GM15510 (cell line): ENCODE measurements around the gene VWA1.
A peak's percentile ranks its signal among the peaks of the same experiment; 100 is the strongest.

ENCODE experiments used
- POLR2A ChIP-seq: IDR thresholded peaks from 3 replicates; pipeline ENCODE4 v1.6.1; 2011; ENCODE audit warnings: borderline replicate concordance; ENCODE audit not compliant: insufficient read length; ENCODE audit errors: extremely low read depth

VWA1 gene

DNA sequence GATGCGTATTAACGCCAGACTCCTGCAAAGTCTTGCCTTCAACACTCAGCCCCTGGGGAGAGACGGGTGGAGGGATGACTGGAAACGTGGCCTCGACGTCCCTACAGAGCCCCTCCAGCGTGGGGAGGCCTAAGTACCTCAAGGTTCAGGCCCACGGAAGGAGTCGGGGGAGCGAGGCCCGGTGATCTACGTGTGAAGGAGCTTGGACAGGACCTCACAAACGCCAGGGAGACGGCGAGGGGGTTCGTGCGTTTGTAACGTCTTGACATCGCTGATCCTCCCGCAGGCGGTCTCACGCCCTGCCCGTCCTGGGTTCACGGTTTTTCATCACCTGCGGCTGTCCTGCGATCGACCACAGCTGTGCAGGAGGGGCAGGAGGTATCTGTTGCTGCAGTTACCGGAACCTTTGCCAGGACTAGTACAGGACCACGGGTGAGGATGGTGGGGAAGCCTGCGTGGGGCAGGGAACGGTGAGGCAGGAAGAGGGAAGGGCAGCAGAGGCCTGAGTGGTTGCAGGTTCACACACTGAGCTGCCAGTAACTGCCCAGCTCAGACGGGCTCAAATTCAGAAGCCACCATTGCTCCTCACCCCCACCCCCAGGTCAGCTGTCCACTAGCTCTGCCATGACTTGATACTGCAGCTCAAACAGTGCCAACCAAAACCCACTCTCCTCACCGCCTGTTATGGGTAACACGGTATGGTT lies 35.5 kb upstream of the VWA1 start:
- no peak for TF ChIP-seq POLR2A

DNA sequence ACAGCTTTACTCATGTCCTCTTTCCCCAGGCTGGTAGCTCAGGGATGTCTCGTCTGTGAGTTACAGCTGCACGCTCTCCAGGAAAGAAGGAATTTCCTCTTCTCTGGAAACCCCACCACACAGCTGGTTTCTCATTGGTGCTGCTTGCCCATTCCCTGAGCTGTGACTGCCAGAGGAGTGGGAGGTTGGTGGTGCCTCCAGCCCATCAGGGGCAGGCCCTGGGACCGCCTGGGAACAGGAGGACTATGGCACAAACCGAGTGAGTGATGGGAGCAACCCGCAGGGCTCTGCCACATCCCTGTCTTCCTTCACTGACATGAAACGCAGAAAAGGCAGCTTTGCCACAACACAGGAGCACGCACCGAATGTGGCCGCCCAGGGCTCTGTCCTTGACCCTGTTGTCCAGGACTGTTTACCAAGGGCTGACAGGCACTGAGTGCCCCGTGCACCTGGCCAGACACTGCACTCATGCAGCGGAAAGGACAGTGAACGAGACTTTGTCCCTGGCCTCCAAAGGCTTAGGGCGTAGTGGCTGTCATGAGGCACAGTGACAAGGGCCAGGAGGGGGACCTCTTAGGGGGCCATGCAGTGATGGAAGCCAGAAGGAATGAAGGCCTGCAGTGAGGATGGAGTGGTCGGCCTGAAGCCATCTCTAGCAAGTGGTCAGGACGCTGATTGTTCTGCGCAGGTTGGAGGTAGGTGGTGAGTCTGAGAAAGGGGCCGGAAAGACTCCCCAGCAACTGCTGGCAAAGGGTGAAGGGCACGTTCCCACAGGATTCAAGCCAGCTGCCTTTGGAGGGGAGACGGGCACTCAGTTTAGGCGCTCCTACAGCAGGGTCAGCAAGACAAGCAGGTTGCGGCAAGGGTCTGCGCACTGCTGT lies 34.7 kb upstream of the VWA1 start:
- TF ChIP-seq POLR2A: no peak

DNA sequence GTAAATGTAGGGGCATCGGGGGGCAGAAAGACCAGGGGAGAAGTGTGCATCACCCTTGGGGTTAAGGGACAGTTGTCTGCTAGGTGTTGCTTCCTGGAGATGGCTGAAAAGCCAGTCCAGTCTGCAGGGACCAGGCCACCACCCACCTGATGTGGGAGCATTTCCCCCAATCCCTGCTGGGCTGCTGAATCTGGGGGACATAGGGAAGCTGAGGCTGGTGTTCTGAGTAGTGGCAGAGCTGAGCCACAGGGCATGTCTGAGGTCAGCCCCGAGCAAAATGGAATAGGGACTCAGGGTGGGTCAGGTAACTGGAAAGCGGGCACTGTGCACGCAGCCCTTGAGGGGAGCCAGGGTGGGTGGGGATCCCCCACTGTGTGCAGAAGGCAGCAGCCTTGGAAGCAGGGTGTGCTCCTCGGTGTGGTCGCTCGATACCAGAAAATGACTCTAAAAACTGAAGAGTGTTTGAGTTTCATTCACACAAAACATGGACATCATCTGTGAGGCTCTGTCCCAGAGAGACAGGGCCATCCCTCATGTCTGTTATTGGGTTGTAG lies 34.0 kb upstream of the VWA1 start:
- no peak for TF ChIP-seq POLR2A

DNA sequence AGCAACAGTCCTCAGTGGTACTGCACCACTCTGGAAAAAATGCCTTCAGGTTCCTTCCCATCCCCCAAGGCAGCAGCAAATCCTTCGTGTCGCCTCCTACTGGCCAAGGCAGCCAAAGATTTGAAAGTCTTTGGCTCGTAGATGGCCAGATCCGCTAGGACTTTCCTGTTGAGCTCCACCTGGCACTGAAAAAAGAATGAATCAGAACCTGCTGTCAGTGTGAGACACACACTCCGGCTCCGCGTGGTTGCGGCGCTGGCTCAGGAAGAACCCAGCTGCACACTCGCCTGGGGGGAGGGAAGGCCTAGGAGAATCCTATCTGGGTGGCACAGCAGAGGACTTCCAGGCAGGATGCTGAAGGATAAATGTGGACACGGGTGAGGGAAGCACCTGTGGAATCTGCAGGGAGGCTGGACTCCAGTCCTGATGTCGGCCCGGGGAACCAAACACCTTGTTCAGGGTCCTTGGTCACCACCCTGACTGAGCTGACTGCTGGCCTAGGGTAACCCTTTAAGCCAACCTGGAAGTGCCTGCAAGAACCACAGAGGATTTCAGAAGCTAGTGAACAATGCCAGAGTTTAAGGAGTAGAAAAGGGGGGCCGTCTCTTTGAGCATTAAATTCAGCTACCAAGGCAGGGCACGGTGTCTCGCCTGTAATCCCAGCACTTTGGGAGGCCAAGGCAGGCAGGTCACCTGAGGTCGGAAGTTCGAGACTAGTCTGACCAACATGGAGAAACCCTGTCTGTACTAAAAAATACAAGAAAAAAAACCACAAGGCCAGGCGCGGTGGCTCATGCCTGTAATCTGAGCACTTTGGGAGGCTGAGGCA lies 33.2 kb upstream of the VWA1 start:
- TF ChIP-seq POLR2A: no peak

DNA sequence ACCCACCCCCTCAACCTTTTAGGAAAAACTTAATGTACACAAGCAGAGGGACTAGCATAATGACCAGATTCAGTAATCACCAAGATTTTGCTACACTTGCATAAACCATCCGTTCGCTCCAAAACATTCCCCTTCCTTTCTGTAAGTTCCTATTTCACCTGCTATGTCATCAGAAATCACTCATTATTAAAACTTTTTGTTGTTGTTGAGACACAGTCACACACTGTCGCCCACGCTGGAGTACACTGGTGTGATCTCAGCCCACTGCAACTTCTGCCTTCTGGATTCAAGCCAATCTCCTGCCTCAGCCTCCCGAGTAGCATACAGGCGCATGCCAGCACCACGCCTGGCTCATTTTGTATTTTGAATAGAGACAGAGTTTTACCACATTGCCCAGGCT lies 31.8 kb upstream of the VWA1 start:
- TF ChIP-seq POLR2A: no peak

DNA sequence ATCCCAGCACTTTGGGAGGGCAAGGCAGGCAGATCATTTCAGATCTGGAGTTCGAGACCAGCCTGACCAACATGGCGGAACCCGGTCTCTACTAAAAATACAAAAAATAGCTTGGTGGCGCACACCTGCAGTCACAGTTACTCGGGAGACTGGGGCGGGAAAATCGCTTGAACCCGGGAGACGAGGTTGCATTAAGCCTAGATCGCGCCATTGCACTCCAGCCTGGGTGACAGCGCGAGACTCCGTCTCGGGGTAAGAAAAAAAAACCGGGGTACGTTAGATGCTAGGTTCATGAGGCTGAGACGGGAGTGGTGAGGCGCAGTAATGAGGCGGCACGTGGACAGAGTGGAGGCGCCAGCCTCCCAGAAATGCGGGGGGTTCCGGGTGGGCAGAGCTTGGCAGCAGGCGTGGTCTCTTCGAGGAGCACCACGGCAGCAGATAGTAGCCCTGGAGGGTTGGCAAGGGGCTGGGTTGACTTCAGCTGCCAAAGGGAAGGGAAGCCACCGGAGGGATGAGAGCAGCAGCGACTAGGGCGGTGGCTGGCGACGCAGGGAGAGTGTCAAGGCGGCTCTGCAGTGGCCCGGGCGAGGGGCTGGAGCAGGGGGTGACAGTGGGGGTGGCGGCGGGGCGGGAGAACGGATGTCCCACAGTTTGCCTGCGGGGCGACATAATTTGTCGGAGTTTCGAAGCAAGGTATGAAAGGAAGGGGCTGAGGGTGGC lies 29.2 kb upstream of the VWA1 start:
- TF ChIP-seq POLR2A: no peak

DNA sequence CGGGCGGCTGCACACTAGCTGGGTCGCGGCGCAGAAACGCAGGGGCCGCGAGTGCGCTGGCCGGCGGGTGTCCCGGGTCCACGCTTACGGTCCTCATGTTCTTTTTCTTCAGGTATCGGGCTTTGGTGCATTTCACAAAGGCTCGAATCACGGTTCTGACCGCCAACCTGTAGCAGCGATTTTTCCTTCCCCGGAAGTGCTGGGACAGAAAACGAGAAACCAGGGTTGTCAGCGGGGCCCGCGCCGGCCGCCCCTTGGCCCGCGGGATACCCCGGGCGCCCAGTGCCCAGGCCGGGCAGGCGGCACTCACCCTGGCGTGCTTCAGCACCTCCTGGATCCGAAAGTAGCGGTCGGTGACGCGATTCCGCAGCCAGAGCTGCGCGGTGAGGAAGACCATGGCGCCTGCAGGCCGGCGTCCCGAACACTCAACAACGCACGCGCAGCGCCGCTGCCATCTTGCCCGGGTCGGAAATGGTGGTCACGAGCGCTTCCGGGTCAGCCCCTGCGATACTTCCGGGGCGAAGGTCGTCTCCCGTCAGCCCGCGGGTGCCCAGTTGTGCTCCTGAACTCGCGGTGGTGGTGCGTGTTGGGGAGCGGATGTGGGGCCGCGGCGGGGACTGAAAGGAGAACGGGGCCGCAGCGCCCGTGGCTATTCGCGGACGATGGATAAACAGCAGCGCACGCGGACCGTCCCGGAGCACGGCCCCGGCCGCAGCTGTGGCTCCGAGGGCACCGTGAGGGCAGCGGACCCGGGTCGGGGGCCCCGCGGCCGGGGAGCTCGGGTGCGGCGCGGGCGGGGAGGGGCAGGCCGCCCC lies 28.5 kb upstream of the VWA1 start, which contains the start of gene MRPL20:
TSS of gene MRPL20 (minus strand) at position 473 of the 815 bp plus-strand sequence. CDS start at position 397, 76 bp downstream.
- peak; percentile 95 for TF ChIP-seq POLR2A

DNA sequence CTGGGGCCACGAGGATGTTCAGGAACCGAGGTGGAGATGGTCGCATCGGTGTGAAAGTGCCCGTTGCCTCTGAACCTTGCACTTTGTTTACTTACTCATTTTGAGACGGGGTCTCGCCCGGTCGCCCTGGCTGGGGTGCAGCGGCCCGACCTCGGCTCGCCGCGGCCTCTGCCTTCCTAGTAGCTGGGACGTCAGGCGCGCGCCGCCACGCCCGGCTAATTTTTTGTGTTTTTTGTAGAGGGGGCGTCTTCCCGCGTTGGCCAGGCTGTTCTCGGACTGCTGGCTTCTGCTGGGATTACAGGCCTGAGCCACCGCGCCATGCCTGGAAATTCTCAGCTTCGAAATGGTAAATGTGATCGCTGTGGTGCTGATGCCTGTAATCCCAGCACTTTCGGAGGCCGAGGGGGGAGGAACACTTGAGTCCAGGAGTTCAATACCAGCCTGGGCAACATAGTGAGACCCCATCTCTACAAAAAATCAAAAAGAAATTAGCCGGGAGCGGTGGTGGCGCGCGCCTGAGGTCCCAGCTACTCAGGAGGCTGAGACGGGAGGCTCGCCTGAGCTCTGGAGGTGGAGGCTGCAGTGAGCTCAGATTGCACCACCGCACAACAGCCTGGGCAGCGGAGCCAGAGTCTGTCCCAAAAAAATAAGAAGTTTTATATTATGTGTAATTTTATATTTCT lies 27.7 kb upstream of the VWA1 start:
- no peak for TF ChIP-seq POLR2A

DNA sequence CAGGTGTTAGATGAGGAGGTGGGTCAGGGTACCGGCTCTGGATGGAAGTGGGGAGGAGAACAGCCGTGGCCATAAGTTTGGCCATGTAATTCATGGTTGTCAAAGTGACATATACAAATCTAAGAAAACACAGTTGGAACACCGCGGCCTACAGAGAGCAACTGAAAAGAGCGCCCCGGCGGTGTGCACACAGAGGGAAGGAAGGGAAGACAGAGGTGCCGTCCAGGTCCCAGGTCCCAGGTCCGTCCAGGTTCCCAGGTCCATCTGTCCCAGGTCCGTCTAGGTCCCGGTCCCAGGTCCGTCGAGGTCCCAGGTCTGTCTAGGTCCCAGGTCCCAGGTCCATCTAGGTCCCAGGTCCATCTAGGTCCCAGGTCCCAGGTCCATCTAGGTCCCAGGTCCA lies 23.9 kb upstream of the VWA1 start:
- TF ChIP-seq POLR2A: no peak

DNA sequence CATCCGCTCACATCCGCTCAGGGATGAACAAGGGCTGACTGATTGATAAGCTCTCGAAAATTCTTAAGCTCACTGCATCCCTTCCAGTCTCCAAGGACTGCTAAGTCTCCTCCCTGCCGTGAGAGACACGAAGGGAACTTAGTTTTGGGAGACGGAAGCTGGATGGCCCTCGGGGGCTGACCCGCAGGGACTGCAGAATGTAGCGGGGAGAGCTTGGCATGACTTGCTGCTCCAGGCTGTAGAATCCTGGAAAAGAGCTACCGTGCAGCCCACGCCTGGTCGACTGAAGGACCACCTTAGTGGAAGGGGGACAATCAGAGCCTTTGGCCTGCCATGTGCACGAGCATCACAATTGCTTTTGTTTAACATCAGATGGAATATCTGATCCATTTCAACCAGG lies 19.7 kb upstream of the VWA1 start:
- no peak for TF ChIP-seq POLR2A

DNA sequence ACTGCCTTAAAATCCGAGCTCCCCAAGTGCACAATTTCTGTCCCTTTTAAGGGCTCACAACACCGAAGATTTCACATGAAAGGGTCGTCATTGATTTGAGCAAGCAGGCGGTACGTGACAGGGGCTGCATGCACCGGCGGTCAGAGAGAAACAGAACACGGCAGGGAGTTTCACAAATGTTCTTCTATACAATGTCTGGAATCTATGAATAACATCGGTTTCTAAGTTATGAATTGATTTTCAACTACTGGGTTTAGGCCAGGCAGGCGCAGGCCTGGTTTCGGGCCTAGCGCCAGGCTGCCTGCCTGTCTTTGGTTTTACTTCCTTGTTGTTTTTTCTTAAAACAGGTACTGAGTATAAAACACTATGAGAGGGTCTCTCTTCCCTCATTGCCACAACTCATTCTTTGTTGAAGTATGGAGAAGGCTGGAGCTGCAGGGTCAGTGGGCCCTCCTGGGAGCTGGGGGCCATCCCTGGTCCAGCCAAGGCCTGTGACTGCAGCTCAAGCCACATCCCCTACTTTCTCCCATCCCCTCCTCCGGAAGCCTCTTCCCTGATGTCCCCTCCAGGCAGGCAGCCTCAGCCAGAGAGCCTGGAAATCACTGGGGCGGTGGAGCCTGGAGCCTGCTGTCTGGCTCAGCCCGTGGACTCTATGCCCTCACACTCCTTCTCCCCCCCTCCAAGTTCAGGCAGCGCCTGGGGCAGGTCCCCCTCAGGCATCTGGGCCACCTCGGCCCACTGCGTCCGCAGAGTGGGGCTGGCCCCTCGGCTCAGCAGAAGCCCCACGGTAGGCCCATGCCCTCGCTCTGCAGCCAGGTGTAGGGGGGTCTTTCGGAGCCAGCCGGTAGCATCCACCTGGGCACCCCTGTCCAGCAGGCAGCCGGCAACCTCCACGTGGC lies 16.8 kb upstream of the VWA1 start:
- no peak for TF ChIP-seq POLR2A

DNA sequence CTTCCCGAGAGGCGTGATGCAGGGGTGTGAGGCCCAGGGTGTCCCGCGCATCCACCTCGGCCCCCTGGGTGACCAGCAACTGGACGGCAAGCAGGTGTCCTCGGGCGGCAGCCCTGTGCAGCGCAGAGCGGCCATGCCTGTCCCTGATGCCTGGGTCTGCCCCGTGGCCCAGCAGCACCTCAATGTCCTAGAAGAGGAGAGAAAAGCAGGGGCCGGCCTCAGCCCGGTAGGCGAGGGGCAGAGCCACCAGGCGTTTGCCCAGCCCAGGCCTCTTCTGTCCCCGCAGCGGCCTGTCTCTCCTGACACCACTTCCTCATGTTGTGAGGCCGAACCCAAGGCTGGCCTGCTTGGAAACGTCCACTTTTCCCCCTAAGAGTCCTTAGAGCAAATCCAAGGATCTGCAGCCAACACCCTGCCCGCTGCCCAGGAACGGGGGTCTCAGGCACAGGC lies 16.1 kb upstream of the VWA1 start:
- no peak for TF ChIP-seq POLR2A
